ENCODE results near the gene INCENP.

DNA sequence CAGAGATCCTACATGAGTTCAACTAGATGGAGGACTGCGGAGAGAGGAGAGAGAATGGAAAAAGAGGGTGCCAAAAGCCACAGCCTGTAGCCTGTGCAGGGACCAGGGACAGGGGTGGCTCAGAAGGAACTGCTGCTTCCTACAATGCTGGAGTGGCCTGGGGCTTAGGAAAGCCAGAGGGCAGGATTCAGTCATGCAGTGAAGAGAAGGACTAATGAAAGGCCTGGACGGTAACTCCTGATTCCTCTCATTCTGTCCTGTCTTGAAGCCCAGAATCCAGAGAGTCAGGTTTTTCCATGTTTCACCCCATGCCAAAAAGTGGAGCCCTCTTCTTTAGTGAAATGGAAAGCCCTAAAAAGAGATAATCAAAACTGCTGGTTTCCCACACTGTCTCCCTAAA lies 48.4 kb upstream of the INCENP start:
- TF ChIP-seq CTCF (IDR thresholded peaks at IDR 0.05; ENCODE audit: low read length) (no peak), EZH2phosphoT487 (IDR thresholded peaks at IDR 0.05; ENCODE audit: low read length) (no peak), EZH2 (optimal IDR thresholded peaks at IDR 0.05; ENCODE audit: low read depth, low read length) (no peak)
